Thyroid gland (tissue), 4 donors: ENCODE measurements around the gene GNE.

ENCODE experiments used
- POLR2A ChIP-seq, 2 donors: fragments of 450-650 bp; IDR thresholded peaks; one replicate each; pipeline ENCODE4 v1.6.1; 2017; ENCODE audit warnings: antibody characterized with exemption in 2 of 2, mild to moderate bottlenecking in 2 of 2, moderate library complexity in 1 of 2
- TF ChIP-seq, protein P1 (sequence below), 6 experiments: fragments of 200-600 bp in 3 of 6; fragments of 450-650 bp in 3 of 6; sonication (generic) in 3 of 6; IDR thresholded peaks; one replicate each; pipeline ENCODE4 v1.5.1; 2016 to 2019; ENCODE audit warnings: antibody characterized with exemption in 6 of 6, mild to moderate bottlenecking in 2 of 6, inconsistent platforms in 1 of 6, moderate library complexity in 1 of 6

DNA sequence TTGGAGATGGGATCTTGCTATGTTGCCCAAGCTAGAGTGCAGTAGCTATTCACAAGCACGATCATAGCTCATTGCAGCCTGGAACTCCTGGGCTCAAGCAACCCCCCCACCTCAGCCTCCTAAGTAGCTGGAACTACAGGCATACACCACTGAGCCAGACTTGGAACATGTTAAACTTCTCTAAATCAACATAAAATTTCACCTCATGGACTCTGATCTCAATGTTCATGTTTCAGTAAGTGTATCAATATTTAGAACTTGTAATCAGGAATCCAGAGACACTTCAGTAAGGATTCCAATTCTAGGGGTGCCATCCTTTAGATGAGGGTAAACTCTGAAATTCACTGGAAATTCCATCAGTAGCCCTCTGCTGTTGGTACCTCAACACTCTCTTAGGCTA, 6.8 kb downstream of the GNE start:
- TF ChIP-seq, protein P1, sequence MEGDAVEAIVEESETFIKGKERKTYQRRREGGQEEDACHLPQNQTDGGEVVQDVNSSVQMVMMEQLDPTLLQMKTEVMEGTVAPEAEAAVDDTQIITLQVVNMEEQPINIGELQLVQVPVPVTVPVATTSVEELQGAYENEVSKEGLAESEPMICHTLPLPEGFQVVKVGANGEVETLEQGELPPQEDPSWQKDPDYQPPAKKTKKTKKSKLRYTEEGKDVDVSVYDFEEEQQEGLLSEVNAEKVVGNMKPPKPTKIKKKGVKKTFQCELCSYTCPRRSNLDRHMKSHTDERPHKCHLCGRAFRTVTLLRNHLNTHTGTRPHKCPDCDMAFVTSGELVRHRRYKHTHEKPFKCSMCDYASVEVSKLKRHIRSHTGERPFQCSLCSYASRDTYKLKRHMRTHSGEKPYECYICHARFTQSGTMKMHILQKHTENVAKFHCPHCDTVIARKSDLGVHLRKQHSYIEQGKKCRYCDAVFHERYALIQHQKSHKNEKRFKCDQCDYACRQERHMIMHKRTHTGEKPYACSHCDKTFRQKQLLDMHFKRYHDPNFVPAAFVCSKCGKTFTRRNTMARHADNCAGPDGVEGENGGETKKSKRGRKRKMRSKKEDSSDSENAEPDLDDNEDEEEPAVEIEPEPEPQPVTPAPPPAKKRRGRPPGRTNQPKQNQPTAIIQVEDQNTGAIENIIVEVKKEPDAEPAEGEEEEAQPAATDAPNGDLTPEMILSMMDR (IDR thresholded peaks at IDR 0.05): no peak
- TF ChIP-seq POLR2A (IDR thresholded peaks at IDR 0.05): no peak
